Spleen (tissue), 11 donors: ENCODE measurements around the gene IL20RA. TPM values are rescaled to one million over a fixed set of nuclear protein-coding genes. Genes with fewer than 3 reads are reported as not detected.

Source experiments
- DNase-seq: peaks from one replicate; pipeline ENCODE4 v3.0.0-alpha.2; 2020
- H3K27ac ChIP-seq, 8 donors: fragments of 200-600 bp; sonication (generic) in 7 of 8; 1 replicate in 4 of 8; 2 replicates in 4 of 8; pipeline versions ENCODE4 v1.5.0 to v1.8.0; 2016 to 2021; ENCODE audit warnings: inconsistent platforms in 4 of 8, mild to moderate bottlenecking in 4 of 8, moderate library complexity in 1 of 8
- H3K27me3 ChIP-seq, 7 donors: fragments of 200-600 bp; sonication (generic) in 6 of 7; replicated peaks in 1 of 7; 1 replicate in 4 of 7; 2 replicates in 3 of 7; pipeline versions ENCODE4 v1.5.0 to v1.8.0; 2016 to 2021; ENCODE audit warnings: inconsistent platforms in 3 of 7, mild to moderate bottlenecking in 1 of 7
- H3K36me3 ChIP-seq, 6 donors: fragments of 200-600 bp; sonication (generic) in 5 of 6; 1 replicate in 4 of 6; 2 replicates in 2 of 6; pipeline versions ENCODE4 v1.5.0 to v1.8.0; 2016 to 2021; ENCODE audit warnings: inconsistent platforms in 2 of 6
- H3K4me1 ChIP-seq, 6 donors: fragments of 200-600 bp; sonication (generic) in 5 of 6; 1 replicate in 3 of 6; 2 replicates in 3 of 6; pipeline versions ENCODE4 v1.5.0 to v1.8.0; 2016 to 2021; ENCODE audit warnings: inconsistent platforms in 3 of 6
- H3K4me3 ChIP-seq, 8 donors: fragments of 200-600 bp; sonication (generic) in 7 of 8; 1 replicate in 4 of 8; 2 replicates in 4 of 8; pipeline versions ENCODE4 v1.5.0 to v1.8.0; 2016 to 2021; ENCODE audit warnings: inconsistent platforms in 4 of 8, mild to moderate bottlenecking in 4 of 8, moderate library complexity in 2 of 8
- H3K9me3 ChIP-seq, 8 donors: fragments of 200-600 bp; sonication (generic) in 7 of 8; 1 replicate in 4 of 8; 2 replicates in 4 of 8; pipeline versions ENCODE4 v1.5.0 to v1.8.0; 2016 to 2021; ENCODE audit warnings: inconsistent platforms in 4 of 8
- POLR2A ChIP-seq, 3 donors: fragments of 450-650 bp; IDR thresholded peaks; one replicate each; pipeline ENCODE4 v1.5.1; 2017; ENCODE audit warnings: antibody characterized with exemption in 3 of 3, mild to moderate bottlenecking in 1 of 3
- POLR2AphosphoS5 ChIP-seq, 3 donors: sonication (generic); formaldehyde crosslinking; IDR thresholded peaks; one replicate each; pipeline ENCODE4 v1.5.1; 2017; ENCODE audit warnings: antibody characterized with exemption in 3 of 3
- WGBS, 5 donors: extraction: QIAGEN DNeasy Blood & Tissue Kit in 3 of 5; methylation state at CpG; one replicate each; pipeline versions ENCODE4 v1.1.5 to v1.1.7; 2013 to 2018; 5-methylcytosine and 5-hydroxymethylcytosine counted together
- intact Hi-C: fragments of 100-400 bp; cut with DNase I; formaldehyde crosslinking; loops from one replicate; pipeline ENCODE4 v1.15.0; 2023; ENCODE audit warnings: low total_unique reads
- polyA plus RNA-seq, 3 donors: library from polyadenylated mRNA; stranded (reverse); fragments of 200-250 nt; gene quantifications; one replicate each; pipeline ENCODE4 v1.2.1, GENCODE V29; 2013
- total RNA-seq, 7 donors: library from RNA; depleted of rRNA in 3 of 7; stranded (reverse); fragments of >200 nt in 3 of 7; fragmentation: NEBNext Ultra II Directional in 4 of 7; extraction: Animal tissue kit (Norgen Biotek cat#: 25700) in 4 of 7; gene quantifications; one replicate each; pipeline versions ENCODE4 v1.1.0 to v1.2.1, GENCODE V29; 2016 to 2021
- TF ChIP-seq, protein P1 (sequence below), 11 experiments: fragments of 200-600 bp in 7 of 11; fragments of 450-650 bp in 4 of 11; sonication (generic) in 4 of 11; IDR thresholded peaks in 8 of 11; conservative IDR thresholded peaks in 3 of 11; 1 replicate in 7 of 11; 2 replicates in 4 of 11; pipeline versions ENCODE4 v1.4.0 to v1.8.0; 2016 to 2021; ENCODE audit warnings: antibody characterized with exemption in 11 of 11, inconsistent platforms in 4 of 11, mild to moderate bottlenecking in 1 of 11
- donor health status: healthy with polysubstance abuse.
- donor health status: DM: no; HTN: no; CAD: no; lungs with moderate emphysema.
- donor health status: DM: no; HTN: no; CAD: no.
- donor health status: Bipolar disorder and iron deficiency.
- donor health status: healthy.
- donor health status: DM: no; HTN: no; CAD: no.
- donor health status: DM: yes; HTN: yes; CAD: no.

Gene IL20RA
- total and polyA plus RNA-seq, 10 donors = 0.03 TPM; not detected in 9

DNA sequence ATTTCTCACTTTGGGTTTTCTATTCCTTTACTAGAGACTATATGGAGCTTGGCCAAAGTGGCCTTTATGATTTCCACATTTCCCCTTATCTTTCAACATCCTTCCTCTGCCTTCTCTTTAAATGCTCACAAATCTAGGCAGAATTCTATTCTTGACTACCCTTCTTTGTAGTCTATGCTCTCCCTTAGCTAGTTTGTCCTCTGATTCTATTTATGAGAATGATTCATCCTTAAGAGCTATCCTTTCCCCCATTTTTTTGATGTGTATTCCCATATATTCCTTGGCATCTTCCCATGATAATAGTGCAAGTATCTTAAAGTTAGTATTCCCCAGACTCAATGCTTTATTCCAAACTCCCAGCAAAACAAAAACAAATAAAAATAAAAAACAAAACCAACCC lies 53.1 kb downstream of the IL20RA start:
- no peaks in the 10 kb centered on the region for H3K9me3 ChIP-seq
- no peak for DNase-seq
- intact Hi-C loops = no loop called here
- H3K4me1 ChIP-seq = peaks cover 7 to 11% (median 8%) of the 10 kb centered on the region in 6 donors
- H3K4me3 ChIP-seq = no peak overlapping the region
- TF ChIP-seq, protein P1, sequence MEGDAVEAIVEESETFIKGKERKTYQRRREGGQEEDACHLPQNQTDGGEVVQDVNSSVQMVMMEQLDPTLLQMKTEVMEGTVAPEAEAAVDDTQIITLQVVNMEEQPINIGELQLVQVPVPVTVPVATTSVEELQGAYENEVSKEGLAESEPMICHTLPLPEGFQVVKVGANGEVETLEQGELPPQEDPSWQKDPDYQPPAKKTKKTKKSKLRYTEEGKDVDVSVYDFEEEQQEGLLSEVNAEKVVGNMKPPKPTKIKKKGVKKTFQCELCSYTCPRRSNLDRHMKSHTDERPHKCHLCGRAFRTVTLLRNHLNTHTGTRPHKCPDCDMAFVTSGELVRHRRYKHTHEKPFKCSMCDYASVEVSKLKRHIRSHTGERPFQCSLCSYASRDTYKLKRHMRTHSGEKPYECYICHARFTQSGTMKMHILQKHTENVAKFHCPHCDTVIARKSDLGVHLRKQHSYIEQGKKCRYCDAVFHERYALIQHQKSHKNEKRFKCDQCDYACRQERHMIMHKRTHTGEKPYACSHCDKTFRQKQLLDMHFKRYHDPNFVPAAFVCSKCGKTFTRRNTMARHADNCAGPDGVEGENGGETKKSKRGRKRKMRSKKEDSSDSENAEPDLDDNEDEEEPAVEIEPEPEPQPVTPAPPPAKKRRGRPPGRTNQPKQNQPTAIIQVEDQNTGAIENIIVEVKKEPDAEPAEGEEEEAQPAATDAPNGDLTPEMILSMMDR (IDR thresholded peaks at IDR 0.05 in 8 of 11, conservative IDR thresholded peaks at IDR 0.05 in 3 of 11) = no peak
- TF ChIP-seq POLR2AphosphoS5 (IDR thresholded peaks at IDR 0.05) = no peak
- TF ChIP-seq POLR2A (IDR thresholded peaks at IDR 0.05) = no peak
- H3K36me3 ChIP-seq = no peaks in the 10 kb centered on the region
- H3K27me3 ChIP-seq = peaks cover 0 to 80% (median 52%) of the 10 kb centered on the region in 7 donors
- H3K27ac ChIP-seq = no peak overlapping the region

DNA sequence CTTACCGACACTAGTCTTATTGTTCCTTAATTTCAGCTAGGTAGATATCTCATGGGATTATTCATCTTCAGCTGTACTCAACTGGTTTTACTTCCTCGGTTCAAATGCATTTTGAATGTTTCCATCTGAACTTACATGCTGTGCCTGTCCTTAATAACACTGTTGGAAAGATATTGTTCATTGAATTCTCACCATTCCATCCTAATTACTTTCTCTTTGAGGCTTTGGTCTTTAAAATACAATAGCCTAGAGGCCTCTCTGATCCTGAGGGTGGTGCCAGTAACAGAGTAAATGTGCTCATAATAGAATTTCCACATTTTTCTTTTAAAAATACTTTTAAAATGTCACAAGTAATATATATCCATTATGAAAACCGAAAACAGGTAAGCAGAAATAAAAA lies 54.0 kb downstream of the IL20RA start:
- Histone ChIP-seq H3K27me3 (peaks cover 0 to 81% (median 52%) of the 10 kb centered on the region in 7 donors), H3K27ac (no peak overlapping the region), H3K9me3 (no peaks in the 10 kb centered on the region), H3K4me3 (no peak overlapping the region), H3K4me1 (peaks cover 7 to 11% (median 8%) of the 10 kb centered on the region in 6 donors), H3K36me3 (no peaks in the 10 kb centered on the region)
- DNase-seq = no peak
- intact Hi-C loops = no loop called here
- TF ChIP-seq POLR2A (IDR thresholded peaks at IDR 0.05) = no peak
- 64 to 75% (median 71%) methylated on average over 3 of the region's 3 CpGs for WGBS, 5 donors

DNA sequence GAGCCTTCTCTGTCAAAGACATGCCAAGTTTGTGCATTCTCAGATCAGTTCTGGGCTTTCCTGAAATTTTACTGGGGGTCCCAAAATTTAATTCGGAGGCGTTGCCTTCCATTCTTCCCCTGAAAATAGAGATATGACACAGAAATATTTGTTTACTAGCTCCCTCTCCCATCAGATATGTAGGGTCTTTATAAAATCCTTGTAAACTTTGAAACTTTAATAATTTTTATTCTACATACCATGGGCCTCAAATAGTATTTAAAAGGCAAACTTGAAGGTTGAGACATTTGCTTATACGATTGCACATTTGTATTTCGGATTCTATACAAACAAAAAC lies 54.6 kb downstream of the IL20RA start:
- H3K27me3 ChIP-seq = peaks cover 0 to 84% (median 52%) of the 10 kb centered on the region in 7 donors
- TF ChIP-seq POLR2AphosphoS5 (IDR thresholded peaks at IDR 0.05) (no peak), POLR2A (IDR thresholded peaks at IDR 0.05) (no peak)
- TF ChIP-seq, protein P1 (IDR thresholded peaks at IDR 0.05 in 8 of 11, conservative IDR thresholded peaks at IDR 0.05 in 3 of 11) = no peak
- no peak overlapping the region for H3K27ac ChIP-seq
- no peaks in the 10 kb centered on the region for H3K9me3 ChIP-seq
- peak overlapping the region in 3 of 8 donors; percentile 27 to 51 (median 28) for H3K4me3 ChIP-seq
- no peaks in the 10 kb centered on the region for H3K36me3 ChIP-seq
- peaks cover 7 to 11% (median 8%) of the 10 kb centered on the region in 6 donors for H3K4me1 ChIP-seq
- DNase-seq = no peak
- intact Hi-C loops = no loop called here
- 36 to 44% (median 37%) methylated on average over 4 of the region's 4 CpGs for WGBS, 5 donors

DNA sequence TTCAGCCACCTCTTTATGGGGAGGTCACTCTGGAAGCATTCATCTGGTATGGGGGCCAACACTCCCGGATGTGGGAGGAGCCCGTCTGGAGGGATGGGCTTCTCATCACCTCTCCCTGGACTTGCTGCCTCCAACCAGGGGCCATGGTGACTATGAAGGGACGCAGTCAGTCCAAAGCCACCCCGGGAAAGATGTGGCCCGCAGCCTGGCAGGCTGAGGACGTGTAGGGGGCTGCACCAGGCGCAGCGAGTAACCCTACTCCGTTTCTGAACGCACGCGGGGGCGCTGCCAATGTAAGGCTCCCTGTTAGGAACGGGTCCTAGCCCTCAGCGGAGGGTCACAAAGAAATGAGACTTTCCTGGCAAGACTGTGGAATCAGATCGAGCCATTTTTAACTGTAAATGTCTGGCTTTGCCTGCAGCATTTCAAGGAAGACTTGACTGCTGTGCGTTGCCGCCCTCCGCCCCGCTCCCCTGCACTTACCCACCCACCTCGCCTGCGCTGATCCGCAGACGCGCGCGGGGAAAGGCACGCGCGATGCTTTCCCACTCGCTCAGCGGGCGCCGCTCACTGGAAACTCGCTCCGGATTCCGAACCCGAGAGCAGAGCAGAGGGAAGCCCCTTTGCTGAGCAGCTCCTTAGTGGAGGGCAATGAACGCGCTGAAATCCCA lies 55.1 kb downstream of the IL20RA start:
- peaks cover 7 to 11% (median 8%) of the 10 kb centered on the region in 6 donors for H3K4me1 ChIP-seq
- H3K9me3 ChIP-seq = no peaks in the 10 kb centered on the region
- H3K27ac ChIP-seq = no peak overlapping the region
- H3K36me3 ChIP-seq = no peaks in the 10 kb centered on the region
- peaks cover 0 to 81% (median 52%) of the 10 kb centered on the region in 7 donors for H3K27me3 ChIP-seq
- peak overlapping the region in 3 of 8 donors; percentile 27 to 51 (median 28) for H3K4me3 ChIP-seq
- DNase-seq = no peak
- intact Hi-C loops = no loop called here
- WGBS, 5 donors = 2 to 5% (median 3%) methylated on average over 20 to 40 of the region's 40 CpGs
- TF ChIP-seq POLR2AphosphoS5 (IDR thresholded peaks at IDR 0.05) (peak in 1 of 3 donors; percentile 22), POLR2A (IDR thresholded peaks at IDR 0.05) (no peak)

DNA sequence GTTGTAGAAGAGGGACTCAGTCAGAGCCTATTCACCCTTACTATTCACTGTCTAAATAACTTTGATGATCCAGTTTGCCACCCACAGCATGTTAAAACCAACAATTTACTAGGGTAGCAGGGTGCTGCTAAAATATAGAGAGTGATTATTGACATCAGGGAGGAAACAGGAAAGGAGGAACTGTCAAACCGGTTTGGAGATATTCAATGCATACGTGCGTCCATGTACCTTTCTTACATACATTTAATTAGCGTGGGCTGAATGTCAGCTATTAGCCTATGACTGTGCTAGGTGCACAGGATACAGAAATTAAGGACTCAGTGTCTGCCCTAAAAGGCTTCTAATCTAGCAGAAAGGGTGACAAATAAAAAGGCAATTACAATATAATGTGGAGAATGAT lies 57.2 kb downstream of the IL20RA start:
- Histone ChIP-seq H3K36me3 (no peaks in the 10 kb centered on the region), H3K4me1 (peaks cover 7 to 11% (median 8%) of the 10 kb centered on the region in 6 donors), H3K27me3 (peaks cover 0 to 63% (median 45%) of the 10 kb centered on the region in 7 donors), H3K4me3 (no peak overlapping the region), H3K9me3 (no peaks in the 10 kb centered on the region), H3K27ac (no peak overlapping the region)
- no peak for DNase-seq
- WGBS, 5 donors = 40 to 58% (median 53%) methylated on average over 4 of the region's 4 CpGs
- intact Hi-C loops = no loop called here
- TF ChIP-seq POLR2A (IDR thresholded peaks at IDR 0.05) (no peak), POLR2AphosphoS5 (IDR thresholded peaks at IDR 0.05) (no peak)
- TF ChIP-seq, protein P1 (IDR thresholded peaks at IDR 0.05 in 8 of 11, conservative IDR thresholded peaks at IDR 0.05 in 3 of 11) = no peak
